Nephron (organoid): Measurements from ENCODE around the gene MRS2.
A peak's percentile ranks its signal among the peaks of the same experiment; 100 is the strongest.
"Not testable (repeated sequence)": the region's sequence is repeated elsewhere in the genome, so short reads cannot be mapped to it uniquely, and the experiment has no call there.

Source experiments
- H3K27ac Mint-ChIP-seq, 3 experiments: 2 replicates each; pipeline ENCODE4 v1.8.0; 2020; ENCODE audit warnings: mixed read lengths in 3 of 3, mild to moderate bottlenecking in 2 of 3, moderate library complexity in 1 of 3
- H3K27me3 Mint-ChIP-seq: 2 replicates; pipeline ENCODE4 v1.8.0; 2021; ENCODE audit warnings: low read depth, mild to moderate bottlenecking, moderate library complexity, mixed read lengths
- H3K36me3 Mint-ChIP-seq: 2 replicates; pipeline ENCODE4 v1.8.0; 2020; ENCODE audit warnings: low read depth, mixed read lengths
- H3K4me1 Mint-ChIP-seq: 2 replicates; pipeline ENCODE4 v1.8.0; 2020; ENCODE audit warnings: mixed read lengths
- H3K4me3 Mint-ChIP-seq, 3 experiments: 2 replicates each; pipeline ENCODE4 v1.8.0; 2020; ENCODE audit warnings: mild to moderate bottlenecking in 3 of 3, mixed read lengths in 3 of 3, moderate library complexity in 2 of 3
- H3K9me3 Mint-ChIP-seq: 2 replicates; pipeline ENCODE4 v1.8.0; 2020; ENCODE audit warnings: mixed read lengths
- TF ChIP-seq, protein P1 (sequence below), 3 experiments: fragments of 200-600 bp; sonication (generic); IDR thresholded peaks; one replicate each; pipeline ENCODE4 v1.5.0; 2021; ENCODE audit warnings: antibody characterized with exemption in 3 of 3; ENCODE audit not compliant: unreplicated experiment in 3 of 3

MRS2 gene

DNA sequence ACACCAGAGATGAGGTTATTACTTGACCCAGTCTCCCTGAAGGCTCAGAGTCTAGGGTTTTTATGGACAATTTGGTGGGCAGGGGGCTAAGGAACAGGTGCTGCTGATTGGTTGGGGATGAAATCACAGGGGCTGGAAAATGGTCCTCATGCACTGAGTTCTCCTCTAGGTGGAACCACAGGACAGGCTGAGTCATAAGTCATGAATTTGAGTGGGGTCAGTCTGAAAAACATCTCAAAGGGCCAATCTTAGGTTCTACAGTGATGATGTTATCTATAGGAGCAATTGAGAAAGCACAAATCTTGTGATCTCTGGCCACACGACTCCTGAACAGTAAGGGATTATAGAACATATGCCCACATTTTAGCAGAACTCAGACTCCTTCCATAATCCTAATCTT lies 5.9 kb upstream of the MRS2 start:
- Mint-ChIP-seq H3K9me3 (no peaks in the 10 kb centered on the region), H3K27me3 (peaks cover 36% of the 10 kb centered on the region), H3K36me3 (no peaks in the 10 kb centered on the region), H3K4me3 (no peak overlapping the region), H3K27ac (no peak overlapping the region), H3K4me1 (no peaks in the 10 kb centered on the region)
- TF ChIP-seq, protein P1, sequence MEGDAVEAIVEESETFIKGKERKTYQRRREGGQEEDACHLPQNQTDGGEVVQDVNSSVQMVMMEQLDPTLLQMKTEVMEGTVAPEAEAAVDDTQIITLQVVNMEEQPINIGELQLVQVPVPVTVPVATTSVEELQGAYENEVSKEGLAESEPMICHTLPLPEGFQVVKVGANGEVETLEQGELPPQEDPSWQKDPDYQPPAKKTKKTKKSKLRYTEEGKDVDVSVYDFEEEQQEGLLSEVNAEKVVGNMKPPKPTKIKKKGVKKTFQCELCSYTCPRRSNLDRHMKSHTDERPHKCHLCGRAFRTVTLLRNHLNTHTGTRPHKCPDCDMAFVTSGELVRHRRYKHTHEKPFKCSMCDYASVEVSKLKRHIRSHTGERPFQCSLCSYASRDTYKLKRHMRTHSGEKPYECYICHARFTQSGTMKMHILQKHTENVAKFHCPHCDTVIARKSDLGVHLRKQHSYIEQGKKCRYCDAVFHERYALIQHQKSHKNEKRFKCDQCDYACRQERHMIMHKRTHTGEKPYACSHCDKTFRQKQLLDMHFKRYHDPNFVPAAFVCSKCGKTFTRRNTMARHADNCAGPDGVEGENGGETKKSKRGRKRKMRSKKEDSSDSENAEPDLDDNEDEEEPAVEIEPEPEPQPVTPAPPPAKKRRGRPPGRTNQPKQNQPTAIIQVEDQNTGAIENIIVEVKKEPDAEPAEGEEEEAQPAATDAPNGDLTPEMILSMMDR (IDR thresholded peaks at IDR 0.05; ENCODE audit: unreplicated experiment in 3 of 3): no peak

DNA sequence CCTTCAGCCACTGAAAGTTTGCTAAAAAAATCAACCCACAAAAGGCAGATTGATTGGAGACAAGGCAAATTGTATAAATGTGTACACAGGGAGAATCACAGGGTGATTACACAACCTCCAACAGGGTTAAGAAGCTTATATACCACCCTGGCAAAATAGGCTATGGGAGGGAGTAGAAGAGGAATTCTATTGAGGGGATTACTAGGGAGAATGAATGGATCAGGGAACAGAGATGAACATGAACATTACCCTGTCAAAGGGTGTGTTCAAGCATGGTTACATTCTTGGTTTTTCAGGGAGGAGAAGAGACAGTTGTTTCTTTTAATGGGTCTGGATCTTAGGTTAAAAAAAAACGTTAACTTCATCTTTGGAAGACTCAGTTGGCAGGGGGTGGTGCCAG lies 5.1 kb upstream of the MRS2 start:
- H3K36me3 Mint-ChIP-seq: no peaks in the 10 kb centered on the region
- no peak overlapping the region for H3K27ac Mint-ChIP-seq
- H3K4me3 Mint-ChIP-seq: peak overlapping the region in 1 of 3 experiments; percentile 33
- TF ChIP-seq, protein P1 (IDR thresholded peaks at IDR 0.05; ENCODE audit: unreplicated experiment in 3 of 3): no peak
- peaks cover 3% of the 10 kb centered on the region for H3K4me1 Mint-ChIP-seq
- peaks cover 36% of the 10 kb centered on the region for H3K27me3 Mint-ChIP-seq
- no peaks in the 10 kb centered on the region for H3K9me3 Mint-ChIP-seq

DNA sequence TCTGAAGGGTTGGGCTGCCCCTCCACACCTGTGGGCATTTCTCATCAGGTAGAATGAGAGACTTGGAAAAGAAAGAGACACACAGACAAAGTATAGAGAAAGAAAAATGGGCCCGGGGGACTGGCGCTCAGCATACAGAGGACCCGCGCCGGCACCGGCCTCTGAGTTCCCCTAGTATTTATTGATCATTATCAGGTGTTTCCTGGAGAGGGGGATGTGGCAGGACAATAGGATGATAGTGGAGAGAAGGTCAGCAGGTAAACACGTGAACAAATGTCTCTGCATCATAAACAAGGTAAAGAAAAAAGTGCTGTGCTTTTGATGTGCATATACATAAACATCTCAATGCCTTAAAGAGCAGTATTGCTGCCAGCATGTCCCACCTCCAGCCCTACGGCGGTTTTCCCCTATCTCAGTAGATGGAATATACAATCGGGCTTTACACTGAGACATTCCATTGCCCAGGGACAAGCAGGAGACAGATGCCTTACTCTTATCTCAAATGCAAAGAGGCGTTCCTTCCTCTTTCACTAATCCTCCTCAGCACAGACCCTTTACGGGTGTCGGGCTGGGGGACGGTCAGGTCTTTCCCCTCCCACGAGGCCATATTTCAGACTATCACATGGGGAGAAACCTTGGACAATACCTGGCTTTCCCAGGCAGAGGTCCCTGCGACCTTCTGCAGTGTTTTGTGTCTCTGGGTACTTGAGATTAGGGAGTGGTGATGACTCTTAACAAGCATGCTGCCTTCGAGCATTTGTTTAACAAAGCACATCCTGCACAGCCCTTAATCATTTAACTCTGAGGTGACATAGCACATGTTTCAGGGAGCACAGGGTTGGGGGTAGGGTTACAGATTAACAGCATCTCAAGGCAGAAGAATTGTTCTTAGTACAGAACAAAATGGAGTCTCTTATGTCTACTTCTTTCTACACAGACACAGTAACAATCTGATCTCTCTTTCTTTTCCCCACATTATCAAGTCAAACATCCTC lies 2.4 kb upstream of the MRS2 start:
- Mint-ChIP-seq H3K4me3 (peak overlapping the region; percentile 4 to 66 (median 56)), H3K27ac (peak overlapping the region; percentile 0 to 71 (median 54)), H3K27me3 (peaks cover 36% of the 10 kb centered on the region), H3K4me1 (peaks cover 23% of the 10 kb centered on the region), H3K36me3 (peaks cover 12% of the 10 kb centered on the region)
- H3K9me3 Mint-ChIP-seq: not testable (repeated sequence)

DNA sequence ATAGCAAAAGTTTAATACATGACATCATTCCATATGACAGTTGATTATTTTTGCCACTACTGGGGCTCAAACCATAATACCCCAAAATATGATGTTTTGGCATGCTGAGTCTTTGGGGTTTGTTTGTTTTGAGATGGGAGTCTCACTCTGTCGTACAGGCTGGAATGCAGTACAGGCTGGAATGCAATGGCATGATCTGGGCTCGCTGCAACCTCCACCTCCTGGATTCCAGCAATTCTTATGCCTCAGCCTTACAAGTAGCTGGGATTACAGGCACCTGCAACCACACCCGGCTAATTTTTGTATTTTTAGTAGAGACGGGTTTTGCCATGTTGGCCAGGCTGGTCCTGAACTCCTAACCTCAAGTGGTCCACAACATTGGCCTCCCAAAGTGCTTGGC lies 1.3 kb upstream of the MRS2 start:
- H3K9me3 Mint-ChIP-seq: no peaks in the 10 kb centered on the region
- peak overlapping the region in 2 of 3 experiments; percentile 8 to 94 for H3K4me3 Mint-ChIP-seq
- peak overlapping the region in 1 of 3 experiments; percentile 96 for H3K27ac Mint-ChIP-seq
- H3K36me3 Mint-ChIP-seq: peaks cover 15% of the 10 kb centered on the region
- TF ChIP-seq, protein P1 (IDR thresholded peaks at IDR 0.05; ENCODE audit: unreplicated experiment in 3 of 3): no peak
- peaks cover 35% of the 10 kb centered on the region for H3K27me3 Mint-ChIP-seq
- H3K4me1 Mint-ChIP-seq: peaks cover 24% of the 10 kb centered on the region

DNA sequence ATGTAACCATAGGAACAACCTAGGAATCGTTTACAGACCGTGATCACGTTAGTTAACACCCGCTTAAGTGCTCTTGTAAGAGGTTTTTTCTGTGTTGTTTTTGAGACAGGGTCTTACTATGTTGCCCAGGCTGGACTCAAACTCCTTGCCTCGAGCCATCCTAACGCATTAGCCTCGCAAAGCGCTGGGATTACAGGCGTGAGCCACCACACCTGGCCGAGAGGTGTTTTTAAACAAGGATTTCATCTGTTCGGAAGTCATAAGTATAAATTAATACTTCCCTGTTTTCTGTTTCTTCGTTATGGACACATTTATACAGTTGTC lies 727 bp downstream of the MRS2 start:
- Mint-ChIP-seq H3K27ac (peak overlapping the region; percentile 60 to 96 (median 86)), H3K9me3 (no peaks in the 10 kb centered on the region), H3K4me1 (peaks cover 24% of the 10 kb centered on the region)

DNA sequence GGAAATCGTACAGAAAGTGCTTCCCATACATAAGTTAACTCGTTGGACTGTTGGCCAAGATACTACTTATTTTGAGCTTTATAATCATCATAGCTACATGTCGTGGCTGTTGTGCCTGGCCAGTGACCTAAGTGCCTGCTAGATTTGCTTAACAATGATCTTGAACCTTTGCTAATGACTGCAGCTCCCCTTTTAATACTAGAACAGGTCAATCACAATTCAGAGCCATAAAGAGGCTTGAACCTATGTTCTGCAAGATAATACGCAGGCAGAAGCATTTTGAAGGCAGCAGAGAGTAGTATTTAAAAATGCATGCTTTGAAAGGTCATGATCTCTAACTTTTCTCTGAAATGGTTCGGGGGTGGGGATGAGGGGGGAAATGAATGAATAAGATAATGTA lies 2.5 kb downstream of the MRS2 start:
- TF ChIP-seq, protein P1 (IDR thresholded peaks at IDR 0.05; ENCODE audit: unreplicated experiment in 3 of 3): no peak
- H3K36me3 Mint-ChIP-seq: peaks cover 33% of the 10 kb centered on the region
- peak overlapping the region; percentile 53 to 95 (median 64) for H3K4me3 Mint-ChIP-seq
- H3K27me3 Mint-ChIP-seq: peaks cover 5% of the 10 kb centered on the region
- H3K9me3 Mint-ChIP-seq: no peaks in the 10 kb centered on the region
- H3K4me1 Mint-ChIP-seq: peaks cover 24% of the 10 kb centered on the region
- peak overlapping the region in 1 of 3 experiments; percentile 65 for H3K27ac Mint-ChIP-seq

More for the DNA sequence above, 727 bp downstream of the MRS2 start:
- H3K4me3 Mint-ChIP-seq: peak overlapping the region; percentile 94 to 95 (median 95)
- peaks cover 20% of the 10 kb centered on the region for H3K36me3 Mint-ChIP-seq
- TF ChIP-seq, protein P1 (IDR thresholded peaks at IDR 0.05; ENCODE audit: unreplicated experiment in 3 of 3): no peak
- peaks cover 20% of the 10 kb centered on the region for H3K27me3 Mint-ChIP-seq
